HepG2 (cell line): ENCODE data around the gene ANO1. TPM values are rescaled to one million over a fixed set of nuclear protein-coding genes. Genes with fewer than 3 reads are reported as not detected.

Source experiments
- AFF4 ChIP-seq: sonication (generic); formaldehyde crosslinking; IDR thresholded peaks from 2 replicates; pipeline ENCODE4 v1.4.0; 2020; ENCODE audit warnings: missing genetic modification reagents
- ARNT2 ChIP-seq: sonication (generic); formaldehyde crosslinking; IDR thresholded peaks from 2 replicates; pipeline ENCODE4 v1.8.0; 2022; ENCODE audit warnings: mild to moderate bottlenecking, low read depth, missing genetic modification reagents, moderate library complexity
- GZF1 ChIP-seq: sonication (generic); formaldehyde crosslinking; IDR thresholded peaks from 2 replicates; pipeline ENCODE4 v1.5.1; 2020; ENCODE audit warnings: mild to moderate bottlenecking, missing genetic modification reagents
- IKZF5 ChIP-seq: IDR thresholded peaks from 2 replicates; pipeline ENCODE4 v1.6.1; 2018; ENCODE audit warnings: missing genetic modification reagents, mild to moderate bottlenecking, missing compliant biosample characterization
- KDM3A ChIP-seq: IDR thresholded peaks from 2 replicates; pipeline ENCODE4 v1.6.1; 2018; ENCODE audit warnings: low read depth, missing compliant biosample characterization
- NR2F6 ChIP-seq, 2 experiments: IDR thresholded peaks; 2 replicates each; pipeline ENCODE4 v1.6.1; 2016; ENCODE audit warnings: antibody characterized with exemption in 1 of 2, mild to moderate bottlenecking in 1 of 2
- PITX1 ChIP-seq: sonication (generic); formaldehyde crosslinking; IDR thresholded peaks from 2 replicates; pipeline ENCODE4 v1.5.1; 2020; ENCODE audit warnings: mild to moderate bottlenecking, missing genetic modification reagents
- TFDP2 ChIP-seq: sonication (generic); formaldehyde crosslinking; IDR thresholded peaks from 2 replicates; pipeline ENCODE4 v1.4.0; 2020; ENCODE audit warnings: missing genetic modification reagents
- YY1 ChIP-seq: IDR thresholded peaks from 2 replicates; pipeline ENCODE4 v1.6.1; 2011; ENCODE audit warnings: low read length, low read depth, moderate library complexity, mild to moderate bottlenecking; ENCODE audit not compliant: insufficient read depth, insufficient replicate concordance
- ZC3H13 ChIP-seq: sonication (generic); formaldehyde crosslinking; IDR thresholded peaks from 2 replicates; pipeline ENCODE4 v1.8.1; 2023; ENCODE audit warnings: mild to moderate bottlenecking, missing genetic modification reagents, moderate library complexity
- ZFP1 ChIP-seq: IDR thresholded peaks from 2 replicates; pipeline ENCODE4 v1.6.1; 2016
- ZFY ChIP-seq: sonication (generic); formaldehyde crosslinking; IDR thresholded peaks from 2 replicates; pipeline ENCODE4 v1.4.0; 2020; ENCODE audit warnings: missing genetic modification reagents
- ZNF121 ChIP-seq: sonication (generic); formaldehyde crosslinking; IDR thresholded peaks from 2 replicates; pipeline ENCODE4 v1.5.0; 2020; ENCODE audit warnings: mild to moderate bottlenecking, missing genetic modification reagents
- ZNF276 ChIP-seq: sonication (generic); formaldehyde crosslinking; IDR thresholded peaks from 2 replicates; pipeline ENCODE4 v1.4.0; 2020; ENCODE audit warnings: mild to moderate bottlenecking, low read depth, missing genetic modification reagents
- ZNF317 ChIP-seq: sonication (generic); formaldehyde crosslinking; IDR thresholded peaks from 2 replicates; pipeline ENCODE4 v1.5.0; 2020; ENCODE audit warnings: mild to moderate bottlenecking, missing genetic modification reagents
- ZNF331 ChIP-seq: sonication (generic); formaldehyde crosslinking; IDR thresholded peaks from 2 replicates; pipeline ENCODE4 v1.4.0; 2020; ENCODE audit warnings: missing genetic modification reagents
- ZNF414 ChIP-seq: sonication (generic); formaldehyde crosslinking; IDR thresholded peaks from 2 replicates; pipeline ENCODE4 v1.5.0; 2020; ENCODE audit warnings: missing genetic modification reagents
- ZNF546 ChIP-seq: sonication (generic); formaldehyde crosslinking; conservative IDR thresholded peaks from 2 replicates; pipeline ENCODE4 v1.8.1; 2023; ENCODE audit warnings: mild to moderate bottlenecking, missing genetic modification reagents
- ZNF607 ChIP-seq: sonication (generic); formaldehyde crosslinking; IDR thresholded peaks from 2 replicates; pipeline ENCODE4 v1.5.1; 2020; ENCODE audit warnings: missing genetic modification reagents, mild to moderate bottlenecking, borderline replicate concordance
- ZNF790 ChIP-seq: sonication (generic); formaldehyde crosslinking; IDR thresholded peaks from 2 replicates; pipeline ENCODE4 v1.8.0; 2022; ENCODE audit warnings: missing genetic modification reagents, mild to moderate bottlenecking, borderline replicate concordance
- polyA plus RNA-seq, 8 experiments: library from polyadenylated mRNA; depleted of rRNA in 3 of 8; stranded (reverse) in 7 of 8; unstranded in 1 of 8; fragments of >200 nt; fragmentation: Illumina TruSeq in 4 of 8; extraction: Trizol in 4 of 8; gene quantifications; 2 replicates each; pipeline versions ENCODE4 v1.2.1 to v1.2.3, GENCODE V29; 2011 to 2016; ENCODE audit warnings: low read depth in 4 of 8, missing spikeins in 1 of 8, mixed read lengths in 1 of 8; ENCODE audit not compliant: insufficient read depth in 1 of 8
- total RNA-seq, 5 experiments: library from RNA; depleted of rRNA; stranded (reverse); fragments of >200 nt; fragmentation: Illumina TruSeq; extraction: Trizol; gene quantifications; 2 replicates each; pipeline ENCODE4 v1.2.3, GENCODE V29; 2016; ENCODE audit warnings: low read depth in 1 of 5

The ANO1 gene
- total and polyA plus RNA-seq, 2 of the 13 experiments (the other 11 are each of a cell fraction or from before 2014, with no cell fraction given): not detected

GRCh38 chr11:70191495-70192140 lies 113.5 kb downstream of the ANO1 start (continued):
- peak; percentile 37; the same call in 1 of the 2 replicates for TF ChIP-seq IKZF5
- peak; percentile 33 for TF ChIP-seq YY1
- no peak for TF ChIP-seq ZFP1 (CRISPR knock-in tag)
- no peak for TF ChIP-seq ZNF546 (CRISPR knock-in tag)
- TF ChIP-seq TFDP2 (CRISPR knock-in tag): 0 out of 2 replicates have a peak, but pooled peaks have one; percentile 30
- TF ChIP-seq ZNF414 (CRISPR knock-in tag): no peak
- TF ChIP-seq KDM3A (CRISPR knock-in tag): no peak
- no peak for TF ChIP-seq ZNF317 (CRISPR knock-in tag)
- TF ChIP-seq ZNF276 (CRISPR knock-in tag): no peak
- TF ChIP-seq ZNF607 (CRISPR knock-in tag): no peak
- no peak for TF ChIP-seq AFF4
- no peak for TF ChIP-seq NR2F6 (IDR thresholded peaks at IDR 0.05)
- TF ChIP-seq NR2F6 (CRISPR knock-in tag; IDR thresholded peaks at IDR 0.05): 0 out of 2 replicates have a peak, but pooled peaks have one; percentile 26
- peak; percentile 10; the same call in 1 of the 2 replicates for TF ChIP-seq ZNF121
- TF ChIP-seq ZFY (CRISPR knock-in tag): 0 out of 2 replicates have a peak, but pooled peaks have one; percentile 18
- no peak for TF ChIP-seq ZNF790
- TF ChIP-seq ZNF331 (CRISPR knock-in tag): peak; percentile 58; the same call in 1 of the 2 replicates
- TF ChIP-seq PITX1 (CRISPR knock-in tag): peak; percentile 36; the same call in 1 of the 2 replicates
- TF ChIP-seq ZC3H13 (CRISPR knock-in tag): no peak
- TF ChIP-seq GZF1 (CRISPR knock-in tag): 0 out of 2 replicates have a peak, but pooled peaks have one; percentile 33
- no peak for TF ChIP-seq ARNT2 (CRISPR knock-in tag)
